HG02588 (cell line): Measurements from ENCODE around the gene GYS2.
"Not testable (repeated sequence)": the region's sequence is repeated elsewhere in the genome, so short reads cannot be mapped to it uniquely, and the experiment has no call there.

ENCODE experiments used
- ATAC-seq: cut with Tn5 transposase; IDR thresholded peaks from one replicate; pipeline ENCODE4 v1.9.1; 2021; ENCODE audit warnings: mild to moderate bottlenecking, moderate library complexity; ENCODE audit not compliant: unreplicated experiment

The GYS2 gene

GRCh38 chr12:21606175-21606574 lies 1.5 kb upstream of the GYS2 start:
- no peak for ATAC-seq

DNA sequence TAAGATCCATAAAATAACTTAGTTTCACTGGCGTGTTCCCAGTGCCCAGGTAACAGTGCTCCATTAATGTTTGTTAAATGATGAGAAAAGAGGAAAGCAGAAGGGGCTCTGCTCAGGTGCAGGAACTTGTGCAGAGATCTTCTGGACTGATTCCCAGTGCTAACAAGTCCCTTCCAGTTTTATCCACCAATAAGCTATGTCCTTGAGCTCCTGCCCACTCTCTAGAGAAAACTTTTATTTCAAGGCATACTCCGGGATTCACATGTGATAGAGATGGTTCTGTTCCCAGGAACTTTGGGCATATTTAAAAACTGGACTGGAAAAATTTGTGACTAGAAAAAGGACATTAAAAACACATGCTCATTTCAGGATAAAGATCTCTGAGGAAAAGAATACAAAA lies 1.9 kb downstream of the GYS2 start:
- no peak for ATAC-seq

DNA sequence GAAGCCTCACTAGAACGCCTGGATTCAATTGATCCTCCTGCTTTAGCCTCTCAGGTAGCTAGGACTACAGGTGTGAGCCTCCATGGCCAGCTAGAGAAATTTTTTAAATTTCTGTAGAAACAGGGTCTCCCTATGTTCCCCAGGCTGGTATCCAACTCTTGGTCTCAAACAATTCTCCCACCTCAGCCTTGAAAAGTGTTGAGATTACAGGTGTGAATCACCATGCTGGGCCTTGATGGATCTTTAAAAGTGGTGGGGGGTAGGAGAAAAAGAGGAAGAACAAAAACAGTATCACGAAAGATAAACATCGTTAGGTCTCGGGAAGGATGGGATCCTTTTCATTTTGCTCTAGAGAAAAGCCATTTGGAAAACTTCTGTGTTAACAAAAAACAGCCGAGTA lies 4.5 kb downstream of the GYS2 start:
- no peak for ATAC-seq

GRCh38 chr12:21599143-21599999 lies 5.3 kb downstream of the GYS2 start:
- ATAC-seq = no peak

DNA sequence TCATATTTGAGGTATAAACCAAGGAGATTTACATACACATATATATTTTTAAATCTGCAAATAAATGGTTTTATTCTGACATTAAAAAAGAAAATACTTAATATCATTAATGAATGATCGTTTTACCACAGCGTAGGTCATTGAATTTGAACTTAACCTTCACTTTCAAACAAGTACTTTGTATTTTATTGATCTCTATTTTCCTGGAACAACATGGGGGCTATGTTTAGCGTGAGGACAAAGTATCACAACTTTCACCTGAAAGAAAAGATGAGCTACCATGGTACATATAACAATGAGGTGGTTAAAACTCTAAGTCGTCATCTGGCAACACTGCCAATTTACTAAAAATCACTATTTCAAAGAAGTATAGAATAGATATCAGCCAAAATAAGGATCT lies 6.0 kb downstream of the GYS2 start:
- ATAC-seq = no peak

DNA sequence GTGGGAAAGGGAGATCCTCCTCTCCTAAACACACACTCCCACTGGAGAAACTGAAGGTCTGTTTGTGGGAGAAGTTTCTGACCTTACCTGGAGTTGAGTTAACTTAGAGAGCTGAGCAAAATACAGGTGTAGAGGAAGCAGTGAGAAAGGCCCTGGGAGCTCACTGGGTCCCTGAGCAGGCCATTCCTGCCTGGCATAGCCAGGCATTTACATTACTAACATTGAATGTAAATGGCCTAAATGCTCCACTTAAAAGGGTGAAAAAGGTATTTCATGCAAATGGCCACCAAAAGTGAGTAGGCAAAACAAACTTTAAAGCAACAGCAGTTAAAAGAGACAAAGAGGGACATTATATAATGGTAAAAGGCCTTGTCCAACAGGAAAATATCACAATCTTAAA lies 9.3 kb downstream of the GYS2 start:
- ATAC-seq = not testable (repeated sequence)

DNA sequence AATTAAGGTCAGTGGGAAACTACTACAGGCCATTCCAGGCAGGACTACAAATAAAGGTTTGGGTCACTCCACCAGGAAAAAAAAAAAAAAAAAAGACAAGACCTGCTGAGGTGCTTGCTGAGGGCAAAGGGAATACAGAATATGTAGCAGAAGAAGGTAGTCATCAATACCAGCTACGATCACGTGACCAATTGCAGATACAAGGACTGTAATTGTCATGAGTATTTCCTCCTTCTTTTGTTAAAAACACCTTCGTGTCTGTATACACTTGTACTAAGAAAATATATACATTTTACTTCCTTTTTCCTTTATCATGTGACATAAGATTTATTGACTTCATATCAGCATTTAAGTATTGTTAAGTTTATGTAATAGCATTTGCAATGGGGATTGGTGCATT lies 19.2 kb downstream of the GYS2 start:
- ATAC-seq = no peak

GRCh38 chr12:21584403-21585182 lies 20.1 kb downstream of the GYS2 start:
- not testable (repeated sequence) for ATAC-seq

DNA sequence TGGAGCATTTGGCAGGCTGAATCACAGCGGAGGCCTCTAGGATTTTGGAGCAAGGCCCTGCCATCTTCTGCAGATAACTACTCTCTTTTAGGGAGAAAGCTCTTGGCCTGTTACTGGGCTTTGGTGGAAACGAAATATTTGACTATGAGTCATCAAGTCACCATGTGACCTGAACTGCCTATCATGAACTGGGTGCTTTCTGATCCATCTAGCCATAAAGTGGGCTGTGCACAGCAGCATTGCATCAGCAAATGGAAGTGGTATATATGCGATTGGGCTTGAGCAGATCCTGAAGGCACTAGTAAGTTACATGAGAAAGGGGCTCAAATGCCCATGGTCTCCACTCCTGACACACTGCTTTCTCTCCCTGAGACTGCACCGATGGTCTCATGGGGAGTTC lies 21.1 kb downstream of the GYS2 start:
- no peak for ATAC-seq

DNA sequence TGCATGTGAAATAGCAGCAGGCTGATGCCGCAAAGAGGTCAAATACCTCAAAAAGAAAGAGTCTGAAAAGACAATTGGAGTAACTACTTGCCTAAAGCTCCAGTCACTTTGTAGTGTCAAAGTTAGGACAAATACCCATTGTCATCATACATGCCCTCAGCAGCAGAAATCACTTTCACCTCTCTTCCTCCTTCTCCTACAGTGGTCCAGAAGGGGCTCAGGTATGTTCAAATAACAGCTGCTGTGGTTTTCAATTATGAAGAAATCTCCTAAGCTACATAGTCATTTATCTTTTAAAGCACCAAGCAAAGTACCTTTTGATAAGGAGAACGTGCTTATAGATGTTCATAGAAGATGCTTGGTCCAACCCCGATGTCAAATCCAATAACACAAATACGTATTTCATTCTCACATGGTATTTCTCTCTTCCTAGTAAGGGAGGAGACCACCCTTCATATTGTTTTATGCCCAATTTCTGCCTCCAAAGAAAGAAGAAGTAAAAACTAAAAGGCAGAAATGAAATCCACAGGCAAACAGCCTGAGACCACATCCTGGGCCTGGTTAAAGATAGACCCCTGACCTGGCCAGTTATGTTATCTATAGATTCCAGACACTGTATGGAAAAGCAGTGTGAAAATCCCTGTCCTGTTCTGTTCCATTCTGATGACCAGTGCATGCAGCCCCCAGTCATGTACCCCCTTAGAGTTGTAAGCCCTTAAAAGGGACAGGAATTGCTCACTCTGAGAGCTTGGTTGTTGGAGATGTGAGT lies 23.7 kb downstream of the GYS2 start:
- ATAC-seq = no peak

DNA sequence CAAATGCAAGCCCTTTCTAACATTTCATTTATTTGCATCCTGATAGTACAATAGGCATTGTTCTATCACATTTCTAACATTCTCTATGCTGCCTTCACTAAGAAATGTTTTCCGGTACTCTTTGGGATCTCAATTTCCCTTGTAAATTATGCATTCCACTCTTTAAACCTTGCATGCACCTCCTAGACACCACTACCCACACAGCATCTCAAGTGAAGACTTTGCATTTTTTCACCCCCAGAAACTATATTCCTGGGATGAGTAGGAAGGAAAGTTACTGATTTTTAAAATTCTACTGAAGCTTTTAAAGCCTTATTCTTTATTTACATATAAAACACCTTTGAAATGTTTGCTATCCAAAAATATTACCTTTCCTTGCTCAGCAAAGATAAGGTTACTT lies 27.1 kb downstream of the GYS2 start:
- ATAC-seq = no peak

GRCh38 chr12:21576431-21576830 lies 28.2 kb downstream of the GYS2 start:
- no peak for ATAC-seq

DNA sequence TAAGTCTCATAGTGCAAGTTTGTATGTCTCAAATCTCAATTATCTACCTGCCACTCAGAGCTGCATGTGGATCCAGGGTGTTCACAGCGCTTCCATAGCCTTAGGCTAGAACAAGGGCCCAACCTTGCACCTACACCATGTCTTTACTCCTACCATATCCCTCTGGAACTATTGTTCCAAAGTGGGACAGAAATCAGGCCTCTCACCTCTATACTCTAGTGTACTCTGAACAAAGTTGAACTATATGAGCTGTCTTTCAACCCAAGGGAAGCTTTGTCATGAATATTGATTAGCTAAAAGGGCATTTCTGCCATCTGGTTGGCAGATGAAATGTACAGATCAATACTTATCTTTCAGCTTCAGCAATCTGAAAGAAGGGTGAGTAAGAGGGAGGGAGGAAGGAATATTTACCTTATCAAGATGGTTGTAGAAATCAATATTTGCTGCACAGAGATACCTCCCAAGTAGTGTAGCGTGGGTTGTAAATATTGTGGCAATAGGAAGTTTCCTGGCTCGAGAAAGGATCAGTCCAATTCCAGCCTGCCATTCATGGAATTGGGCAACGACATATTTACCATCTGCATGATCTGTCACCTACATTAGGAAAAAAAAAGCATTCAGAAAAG lies 30.8 kb downstream of the GYS2 start:
- ATAC-seq = no peak

- ATAC-seq = no peak
Observed at GRCh38 chr12:21571046-21571445, 33.6 kb downstream of the GYS2 start.

- ATAC-seq = no peak
Observed at GRCh38 chr12:21568115-21568514, 36.5 kb downstream of the GYS2 start.

- ATAC-seq = no peak
Observed at GRCh38 chr12:21566907-21567394, 37.7 kb downstream of the GYS2 start.

- no peak for ATAC-seq
Observed at GRCh38 chr12:21566223-21566906, 38.3 kb downstream of the GYS2 start.

- no peak for ATAC-seq
Observed at GRCh38 chr12:21562859-21563258, 41.8 kb downstream of the GYS2 start.

DNA sequence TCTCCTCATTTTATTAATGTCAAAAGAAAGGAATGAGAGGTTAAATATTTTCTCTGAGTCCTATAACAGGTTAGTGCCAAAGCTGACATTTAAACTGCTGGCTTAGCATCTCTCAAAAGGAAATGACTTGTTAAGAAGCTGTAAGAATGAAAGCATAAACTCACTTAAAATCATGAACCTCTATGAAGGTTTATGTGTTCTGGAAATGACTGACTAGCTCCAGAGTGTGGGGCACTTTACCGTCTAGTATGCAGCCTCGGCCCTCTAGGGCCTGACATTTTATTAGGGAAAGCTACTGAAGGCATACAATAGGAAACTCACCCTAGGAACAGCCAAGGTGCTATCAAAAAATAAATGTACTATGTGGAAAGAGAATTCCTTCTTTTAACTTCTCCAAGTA lies 43.5 kb downstream of the GYS2 start:
- ATAC-seq = no peak

- ATAC-seq = no peak
Observed at GRCh38 chr12:21559855-21560569, 44.6 kb downstream of the GYS2 start.
